ENCODE results near the gene TRNAU1AP.
"Not testable (repeated sequence)": the region's sequence is repeated elsewhere in the genome, so short reads cannot be mapped to it uniquely, and the experiment has no call there.

Gene TRNAU1AP

GRCh38 chr1:28565040-28565439, 12.2 kb downstream of the TRNAU1AP start:
- no peak for TF ChIP-seq CTCF (IDR thresholded peaks at IDR 0.05; ENCODE audit: low read depth, low read length, missing control alignments)
- no peak overlapping the region for H3K4me3 ChIP-seq (ENCODE audit: low read depth, low read length)
- DNase-seq (ENCODE audit: low read depth), result no peak
- in situ Hi-C loops (cut with HindIII; ENCODE audit: low sequenced_read_pairs), result no loop called here

- H3K4me3 ChIP-seq (ENCODE audit: low read depth, low read length), result no peak overlapping the region
- in situ Hi-C loops (cut with HindIII; ENCODE audit: low sequenced_read_pairs), result no loop called here
- no peak for DNase-seq (ENCODE audit: low read depth)
- no peak for TF ChIP-seq CTCF (IDR thresholded peaks at IDR 0.05; ENCODE audit: low read depth, low read length, missing control alignments)
These were observed 12.8 kb downstream of the TRNAU1AP start for GRCh38 chr1:28565726-28566125.

GRCh38 chr1:28566931-28567330, 14.0 kb downstream of the TRNAU1AP start:
- in situ Hi-C loops (cut with HindIII; ENCODE audit: low sequenced_read_pairs), result no loop called here
- TF ChIP-seq CTCF (IDR thresholded peaks at IDR 0.05; ENCODE audit: low read depth, low read length, missing control alignments), result no peak
- DNase-seq (ENCODE audit: low read depth), result no peak
- H3K4me3 ChIP-seq (ENCODE audit: low read depth, low read length), result no peak overlapping the region

GRCh38 chr1:28571911-28572310, 19.0 kb downstream of the TRNAU1AP start:
- in situ Hi-C loops (cut with HindIII; ENCODE audit: low sequenced_read_pairs), result no loop called here
- TF ChIP-seq CTCF (IDR thresholded peaks at IDR 0.05; ENCODE audit: low read depth, low read length, missing control alignments), result no peak
- no peak for DNase-seq (ENCODE audit: low read depth)
- H3K4me3 ChIP-seq (ENCODE audit: low read depth, low read length), result no peak overlapping the region

GRCh38 chr1:28572891-28573290, 20.0 kb downstream of the TRNAU1AP start:
- DNase-seq (ENCODE audit: low read depth); H3K4me3 ChIP-seq (ENCODE audit: low read depth, low read length); in situ Hi-C loops (cut with HindIII; ENCODE audit: low sequenced_read_pairs): not testable (repeated sequence)

- in situ Hi-C loops (cut with HindIII; ENCODE audit: low sequenced_read_pairs), result no loop called here
- no peak for TF ChIP-seq CTCF (IDR thresholded peaks at IDR 0.05; ENCODE audit: low read depth, low read length, missing control alignments)
- no peak overlapping the region for H3K4me3 ChIP-seq (ENCODE audit: low read depth, low read length)
- DNase-seq (ENCODE audit: low read depth), result no peak
These were observed 20.7 kb downstream of the TRNAU1AP start for GRCh38 chr1:28573564-28573963.

GRCh38 chr1:28577052-28577678, 24.3 kb downstream of the TRNAU1AP start:
- no peak for TF ChIP-seq CTCF (IDR thresholded peaks at IDR 0.05; ENCODE audit: low read depth, low read length, missing control alignments)
- DNase-seq (ENCODE audit: low read depth), result no peak
- H3K4me3 ChIP-seq (ENCODE audit: low read depth, low read length), result no peak overlapping the region
- in situ Hi-C loops (cut with HindIII; ENCODE audit: low sequenced_read_pairs), result no loop called here
